ENCODE measurements around the gene JAG1.
"Not testable (repeated sequence)": the region's sequence is repeated elsewhere in the genome, so short reads cannot be mapped to it uniquely, and the experiment has no call there.

The JAG1 gene

DNA sequence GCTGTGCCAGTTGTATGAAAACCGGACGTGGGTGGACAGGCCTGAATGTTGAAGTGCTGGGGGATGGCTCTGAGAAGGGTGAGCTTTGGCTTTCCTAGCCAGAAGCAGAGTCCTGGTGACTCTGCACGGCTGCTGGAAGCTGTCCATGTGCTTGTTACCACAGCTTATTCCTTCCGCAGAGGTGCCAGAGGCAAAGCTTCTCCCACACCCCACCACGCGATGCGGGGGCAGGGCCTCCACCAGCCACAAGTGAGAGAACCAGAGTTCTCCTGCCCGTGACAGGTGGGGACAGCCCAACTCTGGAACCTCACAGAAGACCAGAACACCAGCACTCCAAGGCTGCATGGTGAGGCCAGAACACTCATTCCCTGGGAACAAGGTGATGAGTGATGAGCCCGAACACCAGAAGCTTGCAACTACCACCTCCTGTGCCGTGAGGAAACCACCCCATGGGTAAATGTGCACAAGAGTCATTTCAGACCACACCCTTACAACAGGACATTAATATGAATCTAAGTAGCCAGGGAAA is 36.7 kb downstream of the JAG1 start:
- DNase-seq (ENCODE audit: low read depth in 2 of 2): no peak

DNA sequence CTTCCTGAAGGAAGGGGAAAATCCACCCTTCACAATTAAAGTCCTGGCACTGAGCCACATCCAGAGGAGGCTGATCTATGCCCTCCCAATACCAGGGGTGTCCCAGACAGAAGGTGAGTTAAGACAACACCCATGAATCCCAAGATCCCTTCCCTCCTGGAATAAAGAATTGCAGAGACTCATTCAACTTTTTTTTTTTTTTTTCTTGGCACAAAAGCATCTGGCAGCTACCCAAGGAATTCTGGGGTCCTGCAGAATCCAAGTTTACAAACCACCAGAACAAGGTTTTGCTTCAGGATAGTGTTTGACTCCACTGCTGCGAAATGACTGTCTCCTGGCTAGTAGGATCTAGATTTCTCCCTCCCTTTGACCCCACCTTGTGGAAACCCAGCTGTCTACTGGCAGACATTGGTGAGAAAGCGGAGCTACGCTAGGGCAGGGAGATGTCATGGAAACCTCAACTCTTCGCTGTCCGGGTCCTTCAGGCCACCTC is 37.4 kb downstream of the JAG1 start:
- DNase-seq (ENCODE audit: low read depth in 2 of 2): no peak

DNA sequence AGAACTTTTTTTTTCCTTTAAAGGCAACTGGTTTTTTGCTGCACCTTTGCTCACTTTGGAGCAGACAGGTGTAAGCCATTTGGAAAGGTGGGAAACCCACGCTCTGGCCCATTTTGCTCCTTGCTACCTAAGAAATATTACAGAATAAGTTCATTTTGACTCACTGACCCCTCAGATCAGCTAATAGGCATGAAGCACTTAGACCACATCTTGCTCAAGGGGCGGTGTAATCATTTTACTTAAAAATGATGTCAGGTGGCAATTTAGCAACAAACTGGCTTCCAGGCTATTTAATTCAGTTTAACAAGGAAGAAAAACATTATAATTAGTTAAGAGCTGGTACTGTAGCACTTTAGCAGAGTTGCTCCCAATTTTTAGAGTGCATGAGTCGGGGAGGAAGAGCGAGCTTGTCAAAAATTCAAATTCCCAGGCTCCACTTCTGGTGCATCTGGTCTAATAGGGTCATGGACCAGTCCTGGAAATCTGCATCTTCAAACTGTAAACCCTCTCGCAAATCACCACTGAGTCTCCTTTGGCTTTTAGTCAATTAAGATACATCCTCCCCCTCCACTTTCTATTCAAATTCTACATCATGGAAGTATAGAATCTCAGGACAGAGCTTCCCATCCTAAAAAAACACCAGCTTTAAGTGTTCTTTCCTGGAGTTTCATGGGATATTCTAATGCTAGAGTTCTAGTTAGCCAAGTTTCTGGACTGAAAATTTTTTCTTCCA is 38.2 kb downstream of the JAG1 start:
- no peak for DNase-seq (ENCODE audit: low read depth in 2 of 2)

DNA sequence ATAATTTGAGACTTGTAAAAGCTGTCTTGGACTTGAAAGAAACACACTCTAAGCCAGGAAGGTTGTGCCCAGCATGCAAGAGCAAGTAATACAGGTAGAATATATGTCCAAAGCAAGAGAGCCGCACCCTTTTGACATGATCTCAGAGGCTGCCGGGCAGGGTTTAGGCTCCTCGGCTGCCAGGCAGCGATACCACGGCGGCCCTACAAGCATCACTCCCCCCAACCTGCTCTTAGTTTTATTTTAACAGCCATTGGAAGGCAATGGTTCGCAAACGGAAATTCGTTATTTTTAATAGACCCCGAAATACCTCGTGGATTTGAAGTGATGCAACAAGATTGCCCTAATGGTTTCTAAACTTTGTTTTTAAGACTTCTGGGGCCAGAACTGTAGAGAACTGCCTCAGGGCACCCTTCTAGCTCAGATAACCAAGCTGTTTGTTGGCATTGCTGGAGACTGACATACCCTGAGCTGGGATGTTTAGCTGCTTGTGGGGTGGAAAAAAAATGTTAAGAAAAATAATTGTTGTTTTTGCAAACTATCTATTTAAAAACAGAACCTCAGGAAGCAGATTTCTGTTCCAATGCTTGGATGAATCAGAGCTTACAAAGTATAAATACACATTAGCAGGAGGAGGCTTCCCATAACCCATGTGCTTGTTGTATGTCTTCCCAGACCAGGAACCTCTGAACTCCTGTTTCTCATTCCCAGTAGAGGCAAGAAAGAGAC is 39.0 kb downstream of the JAG1 start:
- DNase-seq (ENCODE audit: low read depth in 2 of 2): no peak

DNA sequence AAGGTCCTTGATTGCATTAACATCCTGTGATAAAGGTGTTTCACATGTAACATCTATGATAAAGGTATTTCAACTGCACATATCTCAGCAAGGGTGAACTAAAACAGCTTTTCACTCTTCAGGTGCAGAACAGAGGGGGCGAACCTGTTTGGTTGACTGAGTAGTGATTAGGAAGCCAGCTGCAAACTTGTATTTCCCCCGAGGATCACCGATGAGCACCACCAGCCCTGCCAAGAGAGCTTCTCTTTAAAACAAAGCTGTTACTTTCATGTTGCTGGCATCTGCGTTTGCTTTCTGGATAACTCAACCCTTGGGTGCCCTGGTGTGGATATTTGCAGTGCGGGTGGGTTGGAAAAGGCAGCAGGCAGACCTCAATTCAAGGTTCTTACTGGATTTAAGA is 39.6 kb downstream of the JAG1 start:
- DNase-seq (ENCODE audit: low read depth in 2 of 2): no peak

DNA sequence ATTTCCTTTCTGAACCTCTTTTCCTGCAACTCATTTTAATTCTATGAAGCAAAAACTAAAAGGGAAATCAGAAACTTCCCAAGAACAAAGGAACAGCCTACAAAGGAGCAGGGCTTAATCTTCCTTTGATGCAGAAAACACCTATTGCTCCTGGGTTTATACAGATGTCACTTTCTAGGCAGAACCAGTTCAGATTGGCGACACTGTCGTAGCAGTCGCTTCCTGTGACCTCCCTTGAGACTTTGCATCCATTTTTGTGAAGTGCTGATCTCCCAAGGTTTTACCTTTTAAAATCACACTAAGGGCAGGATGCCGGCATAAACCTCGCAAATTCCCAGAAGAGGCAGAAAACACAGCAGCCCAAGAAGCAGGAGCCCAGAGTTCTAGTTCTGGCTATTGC is 40.1 kb downstream of the JAG1 start:
- DNase-seq (ENCODE audit: low read depth in 2 of 2): no peak

DNA sequence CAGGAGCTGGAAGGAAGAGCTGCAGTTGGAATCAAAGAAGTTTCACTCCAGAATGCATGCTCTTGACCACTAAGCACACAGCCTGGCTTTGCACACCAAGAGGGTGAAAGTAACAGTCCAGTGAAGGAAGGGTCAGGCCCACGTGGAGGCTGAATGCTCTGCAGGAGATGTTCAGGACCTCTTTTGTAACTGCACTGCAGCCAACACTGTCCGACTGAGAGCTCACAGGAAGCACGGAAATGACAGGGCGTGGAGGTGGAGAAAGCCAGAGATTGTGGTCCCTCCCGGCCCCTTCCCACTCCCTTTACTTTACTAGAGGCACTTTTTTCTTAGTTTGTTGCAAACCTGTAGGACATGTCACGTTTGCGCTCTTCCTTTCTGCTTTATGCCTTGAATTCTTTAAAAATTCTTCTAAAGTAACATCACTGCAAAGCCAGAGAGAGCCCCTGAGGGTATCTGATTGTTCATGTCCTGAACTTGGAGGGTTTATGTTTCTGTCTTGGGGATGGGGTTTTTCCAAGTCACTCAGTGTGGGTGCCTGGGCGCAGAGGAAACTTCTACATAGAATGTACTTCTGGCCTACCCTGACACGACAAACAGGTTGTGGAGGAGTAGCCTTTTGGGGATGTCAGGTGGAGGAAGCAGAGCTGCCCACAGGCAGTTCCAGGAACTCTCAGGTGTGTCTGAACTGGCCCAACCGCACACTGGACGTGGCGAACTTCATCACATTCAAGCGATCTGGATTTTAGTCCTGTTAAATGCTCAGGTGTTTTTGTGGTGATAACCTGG is 40.9 kb downstream of the JAG1 start:
- no peak for DNase-seq (ENCODE audit: low read depth in 2 of 2)

DNA sequence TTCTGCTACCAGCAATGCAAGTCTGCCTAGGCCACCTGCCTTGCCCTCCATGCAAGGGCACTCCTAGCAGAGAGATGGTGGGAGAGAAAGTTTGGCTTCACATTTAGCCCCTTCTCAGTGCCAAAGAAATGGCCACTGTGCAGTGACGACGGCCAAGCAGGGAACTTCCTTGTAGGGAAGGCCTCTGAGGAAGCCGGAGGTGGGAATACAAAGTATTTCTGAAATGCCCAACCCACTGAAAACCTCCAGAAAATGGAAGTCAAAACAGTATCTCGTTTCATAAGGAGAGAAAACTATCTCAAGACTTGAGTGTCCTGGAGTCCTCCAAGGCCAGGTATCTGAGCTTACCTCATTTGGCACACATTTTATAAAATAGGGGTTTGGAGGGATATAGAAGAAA is 42.7 kb downstream of the JAG1 start:
- no peak for DNase-seq (ENCODE audit: low read depth in 2 of 2)

DNA sequence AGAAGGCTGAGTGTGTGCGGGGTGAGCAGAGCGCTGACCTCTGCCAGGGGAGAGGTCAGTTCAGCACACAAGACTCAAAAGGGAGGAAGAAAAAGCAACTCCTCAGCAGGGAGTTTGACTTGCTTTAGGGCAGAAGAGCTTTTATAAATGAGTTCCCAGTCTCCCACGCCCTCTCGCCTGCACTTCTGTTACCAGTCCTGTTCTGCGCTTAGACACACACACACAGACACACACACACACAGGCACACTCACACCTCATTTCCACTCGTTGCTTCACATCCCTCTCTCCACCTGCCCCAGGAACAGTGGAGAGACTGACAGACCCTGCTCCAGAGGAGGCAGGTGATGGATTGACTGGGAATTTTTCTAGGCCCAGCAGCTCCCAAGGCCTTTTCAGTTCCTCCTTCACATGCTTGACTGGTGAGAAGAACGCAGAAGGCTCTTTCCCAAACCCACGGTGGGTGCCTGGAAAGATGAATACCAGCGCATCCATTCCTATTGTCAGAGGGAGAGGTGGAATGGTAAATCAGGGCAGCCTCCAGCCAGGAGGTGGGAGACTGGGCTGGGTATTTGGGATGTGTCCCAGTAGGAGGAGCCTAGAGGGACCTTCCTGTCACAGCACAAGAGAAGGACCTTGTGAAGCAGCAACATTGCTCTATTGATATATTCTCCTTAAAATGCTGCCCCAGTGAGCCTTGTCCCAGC is 43.7 kb downstream of the JAG1 start:
- no peak for DNase-seq (ENCODE audit: low read depth in 2 of 2)

DNA sequence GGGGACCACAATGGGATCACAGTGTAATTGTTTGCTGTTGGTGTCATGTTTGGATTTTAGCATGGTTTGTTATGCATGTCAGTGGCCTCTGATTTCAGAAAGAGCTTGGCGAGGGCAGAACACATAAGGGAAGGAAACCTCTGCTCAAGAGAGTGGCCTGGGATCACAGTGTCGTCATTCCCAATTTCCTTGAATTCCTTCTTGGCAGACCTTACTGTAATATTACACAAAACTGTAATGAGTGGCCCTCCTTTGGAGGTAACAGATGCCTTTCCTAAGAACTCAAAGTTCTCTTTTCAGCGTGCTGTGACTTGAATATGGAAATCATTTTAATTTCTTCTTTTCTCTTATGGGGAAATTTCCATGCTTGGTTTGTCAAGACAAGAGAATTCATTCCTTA is 46.9 kb downstream of the JAG1 start:
- DNase-seq (ENCODE audit: low read depth in 2 of 2): no peak

DNA sequence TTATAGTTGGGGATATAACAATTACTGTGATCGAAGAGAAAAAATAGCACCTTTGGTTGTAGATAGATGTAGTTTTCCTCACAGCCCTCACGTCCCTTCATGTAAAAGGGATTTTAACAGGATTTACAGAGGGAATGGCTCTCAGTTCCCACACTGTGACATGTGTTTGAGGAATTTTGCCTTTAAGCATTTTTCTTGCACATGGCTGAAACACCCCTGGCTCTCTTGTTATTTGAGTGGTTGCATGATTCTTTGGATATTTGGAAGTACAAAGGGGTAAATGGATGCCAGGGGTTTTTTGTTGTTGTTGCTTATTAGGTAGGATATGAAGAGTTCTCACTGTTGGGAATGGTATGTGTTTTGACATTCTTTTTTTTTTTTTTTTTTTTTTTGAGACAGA is 48.2 kb downstream of the JAG1 start:
- DNase-seq (ENCODE audit: low read depth in 2 of 2): no peak

DNA sequence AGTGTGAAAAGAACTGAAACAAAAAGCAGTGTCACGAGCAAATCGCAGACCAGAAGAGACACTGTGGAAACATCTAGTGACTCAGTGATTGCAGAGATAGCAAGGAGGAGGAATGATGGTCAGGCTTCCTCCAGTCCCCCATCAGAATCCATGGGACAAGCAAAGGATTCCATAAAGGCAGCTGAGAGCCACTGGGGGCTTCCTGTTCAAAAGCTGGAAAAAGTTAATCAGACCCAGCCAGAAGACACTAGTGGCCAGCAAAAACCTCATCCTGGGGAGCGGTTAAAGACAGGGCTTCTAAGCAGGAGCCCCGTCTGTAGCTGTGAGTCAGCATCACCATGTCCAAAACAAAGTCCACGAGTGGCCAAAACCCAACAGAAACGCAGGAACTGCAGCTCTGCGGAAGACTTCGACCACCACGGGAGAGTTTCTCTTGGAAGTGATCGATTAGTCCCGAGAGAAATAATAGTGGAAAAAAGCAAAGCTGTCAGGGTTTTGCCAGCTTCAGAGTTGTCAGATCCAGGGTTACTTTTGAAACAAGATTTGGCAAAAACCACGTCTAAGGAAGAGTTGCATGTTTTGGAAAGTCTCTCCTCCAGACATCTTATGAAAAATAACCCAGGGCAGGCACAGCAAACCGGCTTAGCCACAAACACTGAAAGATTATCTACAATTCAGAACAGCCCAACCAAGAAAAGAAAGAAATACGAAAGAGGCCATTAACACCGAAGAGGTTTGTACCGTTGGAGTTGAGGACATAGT is 51.0 kb downstream of the JAG1 start:
- DNase-seq (ENCODE audit: low read depth in 2 of 2): no peak

DNA sequence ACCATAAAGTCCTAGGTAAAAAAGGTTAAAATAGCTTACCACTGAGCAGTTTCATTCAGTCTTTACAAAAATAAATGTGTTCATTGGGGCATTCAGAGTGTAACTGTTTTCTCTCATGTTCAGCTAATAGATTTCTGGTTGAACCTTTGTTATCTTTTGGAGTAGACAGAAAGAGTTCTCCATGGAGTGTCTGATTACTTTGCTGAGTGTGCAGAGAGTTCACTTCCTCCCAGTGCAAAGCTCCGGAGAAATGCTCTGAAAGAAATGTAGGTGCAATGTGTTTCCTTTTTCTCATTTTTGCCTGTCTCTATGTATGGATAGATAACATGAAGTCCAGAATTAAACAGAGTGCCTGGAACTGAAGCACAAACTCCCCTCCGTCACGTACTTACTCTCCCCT is 52.6 kb downstream of the JAG1 start:
- DNase-seq (ENCODE audit: low read depth in 2 of 2): no peak

DNA sequence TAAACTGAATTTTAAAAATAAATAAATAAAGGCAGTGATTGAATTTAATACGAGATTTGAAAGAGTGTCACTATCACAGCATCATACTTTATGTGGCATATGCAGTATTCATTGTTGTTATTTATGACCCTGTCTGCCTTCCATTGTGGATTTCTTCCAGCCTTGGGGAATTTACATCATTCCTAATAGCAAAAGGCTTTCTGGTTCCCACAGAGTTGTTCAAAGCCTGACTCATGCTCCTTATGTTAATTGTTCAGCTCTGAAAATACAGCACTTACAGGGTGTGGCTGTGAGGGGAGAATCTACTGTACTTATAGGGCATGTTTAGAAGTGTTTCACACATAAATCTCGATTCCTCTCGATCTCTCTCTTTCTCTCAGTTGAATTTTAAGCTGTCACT is 54.4 kb downstream of the JAG1 start:
- DNase-seq (ENCODE audit: low read depth in 2 of 2): no peak

DNA sequence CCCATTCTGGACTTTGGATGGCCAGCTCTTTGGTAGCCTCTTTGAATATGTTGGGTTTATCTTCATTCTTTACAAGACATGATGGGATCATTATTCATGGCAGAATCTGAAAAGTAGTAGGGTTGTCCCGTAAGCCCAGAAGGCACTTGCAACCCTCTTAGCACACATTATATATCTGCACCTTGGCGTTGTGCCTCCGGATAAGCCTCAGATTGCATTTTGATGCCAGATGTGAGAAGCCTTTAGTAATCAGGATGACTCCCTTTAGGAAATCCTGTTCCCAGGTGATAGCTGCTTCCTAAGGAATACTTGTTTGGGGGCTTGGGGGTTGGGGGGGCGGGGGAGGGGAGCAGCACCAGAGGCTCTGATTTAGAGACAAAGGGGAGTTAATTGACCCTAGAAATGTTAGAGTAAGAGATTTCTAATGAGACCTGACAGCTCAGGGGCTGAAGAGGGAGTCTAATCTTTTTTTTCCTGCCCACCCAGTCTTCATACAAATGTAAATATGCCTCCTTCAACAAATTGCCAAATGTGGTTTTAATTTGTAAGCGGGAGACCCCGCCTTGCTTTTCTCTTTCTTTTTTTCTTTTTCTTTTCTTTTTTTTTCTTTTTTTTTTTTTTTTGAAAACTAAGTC is 55.1 kb downstream of the JAG1 start:
- DNase-seq (ENCODE audit: low read depth in 2 of 2): no peak

DNA sequence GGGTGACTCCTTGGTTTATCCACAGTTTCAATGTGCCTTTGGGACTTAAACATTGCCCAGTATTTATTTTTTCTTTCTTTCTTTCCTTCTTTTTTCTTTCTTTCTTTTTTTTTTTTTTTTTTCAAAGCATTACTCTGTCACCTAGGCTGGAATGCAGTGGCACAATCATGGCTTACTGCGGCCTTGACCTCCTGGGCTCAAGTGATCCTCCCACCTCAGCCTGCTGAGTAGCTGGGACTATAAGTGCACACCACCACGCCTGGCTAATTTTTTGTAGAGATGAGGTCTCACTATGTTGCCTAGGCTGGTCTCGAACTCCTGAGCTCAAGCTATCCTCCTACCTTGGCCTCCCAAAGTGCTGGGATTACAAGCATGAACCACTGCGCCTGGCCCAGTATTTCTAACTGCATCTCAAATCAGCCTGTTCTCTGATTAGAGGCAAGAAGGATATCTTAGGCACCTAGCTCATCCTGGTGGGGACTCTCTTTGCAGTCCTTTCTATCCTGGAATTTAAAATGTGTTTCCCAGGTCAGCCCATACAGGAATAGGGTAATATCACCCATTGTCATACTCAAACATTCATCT is 56.2 kb downstream of the JAG1 start:
- DNase-seq (ENCODE audit: low read depth in 2 of 2): not testable (repeated sequence)

DNA sequence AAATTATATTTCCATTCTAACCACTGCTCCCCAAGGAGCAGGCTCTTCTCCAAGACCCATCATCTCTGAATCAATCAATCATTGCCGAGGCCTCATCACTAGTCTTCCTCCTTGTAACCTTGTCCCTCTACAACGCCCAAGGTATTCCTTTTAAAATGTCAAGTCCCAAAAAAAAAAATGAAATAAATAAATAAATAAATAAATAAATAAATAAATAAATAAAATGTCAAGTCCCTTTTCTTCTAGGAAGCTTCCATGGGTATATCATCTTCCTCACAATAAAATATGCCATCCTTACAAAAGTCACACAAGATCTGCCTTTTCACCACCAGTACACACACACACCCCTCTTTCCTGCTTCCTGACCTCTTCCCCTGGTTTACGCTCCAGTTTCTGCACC is 57.6 kb downstream of the JAG1 start:
- no peak for DNase-seq (ENCODE audit: low read depth in 2 of 2)

DNA sequence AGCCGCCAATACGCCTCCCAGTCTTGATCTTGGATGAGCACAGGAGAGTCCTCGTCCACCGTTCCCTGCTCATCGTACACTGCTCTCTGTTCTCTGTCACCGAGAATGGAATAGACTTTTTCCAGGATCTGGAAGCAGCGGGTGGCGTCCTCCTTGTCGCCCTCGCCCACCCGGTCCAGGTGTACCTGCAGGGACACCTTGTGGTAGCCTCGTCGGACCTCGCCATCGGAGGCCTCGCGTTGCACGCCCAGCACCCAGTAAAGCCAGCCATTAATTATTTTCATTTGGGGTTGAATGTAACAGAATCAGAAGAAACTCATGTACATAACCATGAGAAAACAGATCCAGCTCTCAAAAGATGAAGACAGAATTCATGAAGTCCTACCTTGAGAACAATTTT is 59.9 kb downstream of the JAG1 start:
- DNase-seq (ENCODE audit: low read depth in 2 of 2): no peak

DNA sequence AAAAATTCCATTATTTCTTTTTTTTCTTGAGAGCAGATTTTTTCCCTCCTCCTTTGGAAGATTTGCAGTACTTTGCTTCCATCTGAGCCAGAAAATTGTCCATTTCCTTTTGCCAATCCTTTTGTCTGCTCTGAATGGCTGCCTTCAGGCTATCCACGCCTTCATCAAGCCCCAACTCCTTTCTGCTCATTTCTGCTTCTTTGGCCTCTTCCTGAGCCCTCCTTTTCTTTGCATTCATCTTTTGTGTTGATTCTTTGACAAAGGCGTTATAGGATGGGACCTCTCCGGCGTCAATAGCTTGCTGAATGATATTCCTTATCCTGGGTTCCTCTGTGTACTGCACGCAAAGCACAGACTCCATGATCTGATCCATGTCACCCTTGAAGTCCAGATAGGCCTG is 60.4 kb downstream of the JAG1 start:
- DNase-seq (ENCODE audit: low read depth in 2 of 2): not testable (repeated sequence)

DNA sequence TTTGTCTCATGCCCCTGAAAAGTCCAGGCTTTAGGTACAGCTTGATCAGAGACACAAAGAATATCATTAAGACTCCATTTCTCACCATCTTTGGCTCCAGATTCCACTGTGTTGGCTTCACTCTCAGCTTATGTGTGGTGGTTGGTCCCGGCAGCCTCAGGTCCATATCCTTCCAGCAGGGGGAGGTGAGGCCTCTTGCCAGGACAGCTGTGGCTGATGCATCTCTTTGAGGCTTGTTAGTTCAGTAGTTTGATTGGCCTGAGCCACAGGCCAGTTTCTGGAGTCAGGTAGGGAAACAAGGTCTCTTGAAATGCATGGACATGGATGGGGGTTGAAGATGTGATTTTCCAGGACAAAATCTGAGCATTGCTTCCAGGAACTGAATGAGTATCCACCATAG is 62.4 kb downstream of the JAG1 start:
- DNase-seq (ENCODE audit: low read depth in 2 of 2): no peak
